IMR-90 (cell line): ENCODE results near the gene C13orf46. TPM values are rescaled to one million over a fixed set of nuclear protein-coding genes. Genes with fewer than 3 reads are reported as not detected.

Source experiments
- ATAC-seq: fragments of 200-7000 bp; cut with Tn5 transposase; 2 replicates; pipeline ENCODE4 v1.9.1; 2020; ENCODE audit warnings: low read depth, mild to moderate bottlenecking, moderate library complexity
- BruUV-seq: library from RNA; stranded (reverse); fragments of 400-500 nt; replicated peaks from 2 replicates; lab custom pipeline; 2021; lab: Mats Ljungman, UMichigan
- CTCF ChIA-PET: fragments of 300-600 bp; formaldehyde crosslinking; extraction: SDS; loops from one replicate; lab custom pipeline; 2021; ENCODE audit warnings: antibody characterized with exemption; lab: Yijun Ruan, JAX
- POLR2A ChIA-PET: fragments of 300-600 bp; sonication (Branson Sonifier 250); formaldehyde crosslinking; loops from one replicate; lab custom pipeline; 2022; ENCODE audit warnings: antibody characterized with exemption; ENCODE audit not compliant: unreplicated experiment; lab: Charles Lee
- DNase-seq: peaks from one replicate; pipeline ENCODE4 v3.0.0; 2013
- H2AFZ ChIP-seq: replicated peaks from 2 replicates; pipeline ENCODE3; 2013; ENCODE audit warnings: low read length, mild to moderate bottlenecking; ENCODE audit not compliant: poor library complexity
- H2AK5ac ChIP-seq: 2 replicates; pipeline ENCODE4 v1.6.1; 2013; ENCODE audit warnings: low read depth, low read length, inconsistent platforms
- H2AK9ac ChIP-seq: replicated peaks from 2 replicates; pipeline ENCODE3; 2013; ENCODE audit warnings: mild to moderate bottlenecking, low read depth, low read length, moderate library complexity; ENCODE audit not compliant: poor library complexity
- H2BK120ac ChIP-seq: 2 replicates; pipeline ENCODE4 v1.6.1; 2013; ENCODE audit warnings: low read depth, low read length, inconsistent platforms
- H2BK15ac ChIP-seq: 3 replicates; pipeline ENCODE4 v1.6.1; 2013; ENCODE audit warnings: low read depth, low read length, inconsistent platforms
- H2BK20ac ChIP-seq: 2 replicates; pipeline ENCODE4 v1.6.1; 2013; ENCODE audit warnings: low read depth, mild to moderate bottlenecking, inconsistent platforms, low read length, moderate library complexity
- H2BK5ac ChIP-seq: 2 replicates; pipeline ENCODE4 v1.6.1; 2013; ENCODE audit warnings: mild to moderate bottlenecking, low read depth, low read length, inconsistent platforms; ENCODE audit not compliant: poor library complexity, severe bottlenecking
- H3K14ac ChIP-seq: replicated peaks from 2 replicates; pipeline ENCODE4 v1.6.1; 2013; ENCODE audit warnings: low read depth, low read length, inconsistent platforms
- H3K18ac ChIP-seq: 2 replicates; pipeline ENCODE4 v1.6.1; 2013; ENCODE audit warnings: low read depth, low read length, control low read depth
- H3K23ac ChIP-seq: 2 replicates; pipeline ENCODE4 v1.6.1; 2013; ENCODE audit warnings: low read depth, low read length, inconsistent platforms
- H3K27ac ChIP-seq: 2 replicates; pipeline ENCODE4 v1.5.1; 2013; ENCODE audit warnings: mild to moderate bottlenecking, control low read depth, low read length; ENCODE audit not compliant: insufficient read depth
- H3K27me3 ChIP-seq: 2 replicates; pipeline ENCODE4 v1.6.1; 2013; ENCODE audit warnings: low read length; ENCODE audit not compliant: control insufficient read depth, insufficient read depth
- H3K36me3 ChIP-seq: 2 replicates; pipeline ENCODE4 v1.6.1; 2013; ENCODE audit warnings: low read length, mixed read lengths; ENCODE audit not compliant: control insufficient read depth, insufficient read depth
- H3K4ac ChIP-seq: 2 replicates; pipeline ENCODE4 v1.6.1; 2013; ENCODE audit warnings: low read depth, low read length, inconsistent platforms
- H3K4me1 ChIP-seq: 2 replicates; pipeline ENCODE4 v1.6.1; 2013; ENCODE audit warnings: low read length, mixed read lengths; ENCODE audit not compliant: control insufficient read depth, insufficient read depth
- H3K4me2 ChIP-seq: 2 replicates; pipeline ENCODE4 v1.6.1; 2013; ENCODE audit warnings: low read depth, mild to moderate bottlenecking, control low read depth, low read length, moderate library complexity
- H3K4me3 ChIP-seq: 2 replicates; pipeline ENCODE4 v1.5.1; 2013; ENCODE audit warnings: low read depth, mild to moderate bottlenecking, control low read depth, low read length, moderate library complexity; ENCODE audit not compliant: insufficient read depth
- H3K56ac ChIP-seq: 2 replicates; pipeline ENCODE4 v1.6.1; 2013; ENCODE audit warnings: low read length, inconsistent platforms; ENCODE audit not compliant: insufficient read depth; ENCODE audit errors: extremely low read depth
- H3K79me1 ChIP-seq, 2 experiments: 2 replicates each; pipeline ENCODE4 v1.6.1; 2013; ENCODE audit warnings: low read length in 2 of 2, inconsistent platforms in 1 of 2, low read depth in 1 of 2
- H3K9ac ChIP-seq: 2 replicates; pipeline ENCODE4 v1.6.1; 2013; ENCODE audit warnings: low read depth, low read length, control low read depth
- H3K9me1 ChIP-seq: 2 replicates; pipeline ENCODE4 v1.6.1; 2013; ENCODE audit warnings: low read length, inconsistent platforms; ENCODE audit not compliant: insufficient read depth
- H3K9me3 ChIP-seq: 2 replicates; pipeline ENCODE4 v1.6.1; 2013; ENCODE audit warnings: low read length; ENCODE audit not compliant: control insufficient read depth, insufficient read depth
- H4K20me1 ChIP-seq: 2 replicates; pipeline ENCODE4 v1.6.1; 2013; ENCODE audit warnings: low read length, inconsistent platforms; ENCODE audit not compliant: insufficient read depth
- H4K5ac ChIP-seq: 2 replicates; pipeline ENCODE4 v1.6.1; 2013; ENCODE audit warnings: mild to moderate bottlenecking, low read depth, low read length, control low read depth
- H4K8ac ChIP-seq, 2 experiments: 2 replicates each; pipeline ENCODE4 v1.6.1; 2013; ENCODE audit warnings: low read depth in 2 of 2, low read length in 2 of 2, control low read depth in 1 of 2, inconsistent platforms in 1 of 2
- H4K91ac ChIP-seq: 2 replicates; pipeline ENCODE4 v1.6.1; 2013; ENCODE audit warnings: low read depth, low read length, inconsistent platforms; ENCODE audit not compliant: insufficient read depth
- BHLHE40 ChIP-seq: fragments of 150-350 bp; IDR thresholded peaks from 2 replicates; pipeline ENCODE4 v1.6.1; 2016; ENCODE audit warnings: mild to moderate bottlenecking, low read depth, low read length
- CHD1 ChIP-seq: IDR thresholded peaks from 2 replicates; pipeline ENCODE4 v1.6.1; 2012; ENCODE audit warnings: low read depth, low read length, improper control_type of control experiment
- ELK1 ChIP-seq: fragments of 150-350 bp; IDR thresholded peaks from 2 replicates; pipeline ENCODE4 v1.6.1; 2016; ENCODE audit warnings: low read depth, mild to moderate bottlenecking, low read length, moderate library complexity, borderline replicate concordance
- MAFK ChIP-seq: IDR thresholded peaks from 2 replicates; pipeline ENCODE4 v1.6.1; 2012; ENCODE audit warnings: low read depth, low read length, improper control_type of control experiment
- MXI1 ChIP-seq: IDR thresholded peaks from 2 replicates; pipeline ENCODE4 v1.6.1; 2012; ENCODE audit warnings: low read depth, mild to moderate bottlenecking, low read length, moderate library complexity, borderline replicate concordance
- POLR2A ChIP-seq: IDR thresholded peaks from 2 replicates; pipeline ENCODE4 v1.6.1; 2012; ENCODE audit warnings: mild to moderate bottlenecking, low read depth, low read length
- RCOR1 ChIP-seq: IDR thresholded peaks from 2 replicates; pipeline ENCODE4 v1.6.1; 2012; ENCODE audit warnings: mild to moderate bottlenecking, low read length, improper control_type of control experiment; ENCODE audit not compliant: insufficient replicate concordance
- RFX5 ChIP-seq: IDR thresholded peaks from 2 replicates; pipeline ENCODE4 v1.8.0; 2012; ENCODE audit warnings: low read depth, mild to moderate bottlenecking, low read length, moderate library complexity
- SMC3 ChIP-seq: fragments of 150-350 bp; IDR thresholded peaks from 2 replicates; pipeline ENCODE4 v1.6.1; 2016; ENCODE audit warnings: low read depth, mild to moderate bottlenecking, antibody characterized with exemption, low read length, moderate library complexity
- USF2 ChIP-seq: fragments of 150-350 bp; IDR thresholded peaks from 2 replicates; pipeline ENCODE4 v1.6.1; 2017; ENCODE audit warnings: mild to moderate bottlenecking, antibody characterized with exemption, low read length, low read depth
- WGBS, 2 experiments: methylation state at CpG; one replicate each; pipeline versions ENCODE4 v1.1.5 to v1.1.7; 2013; ENCODE audit warnings: missing lambda C conversion rate in 2 of 2; ENCODE audit not compliant: insufficient read length in 1 of 2; ENCODE audit errors: extremely low coverage in 2 of 2; 5-methylcytosine and 5-hydroxymethylcytosine counted together
- dilution Hi-C: fragments of 300-500 bp; cut with HindIII; formaldehyde crosslinking; loops from one replicate; pipeline ENCODE4 v1.14.3; 2018; ENCODE audit warnings: low sequenced_read_pairs; ENCODE audit not compliant: unreplicated experiment
- in situ Hi-C: fragments of 300-500 bp; cut with MboI; formaldehyde crosslinking; loops from 3 replicates; pipeline ENCODE4 v1.14.3; 2019; ENCODE audit warnings: low sequenced_read_pairs, inconsistent platforms, mixed read lengths
- intact Hi-C: fragments of 100-400 bp; cut with micrococcal nuclease; formaldehyde crosslinking; loops from 2 replicates; pipeline ENCODE4 v1.10.0; 2022
- polyA plus RNA-seq, 3 experiments: library from polyadenylated mRNA; depleted of rRNA; stranded (reverse); fragments of >200 nt; gene quantifications; 2 replicates each; pipeline ENCODE4 v1.2.3, GENCODE V29; 2012; ENCODE audit warnings: low replicate concordance in 1 of 3
- total RNA-seq: library from RNA; depleted of rRNA; stranded (reverse); fragments of >200 nt; gene quantifications from 2 replicates; pipeline ENCODE4 v1.2.3, GENCODE V29; 2012

The C13orf46 gene
- total and polyA plus RNA-seq, 2 of the 4 experiments (the other 2 are of a cell fraction), result under 0.01 to 2.1 TPM

- H3K56ac ChIP-seq, result no peak overlapping the region
- no peak overlapping the region for H2BK5ac ChIP-seq
- dilution Hi-C loops, result no loop called here
- peaks cover 78% of the 10 kb centered on the region for H3K36me3 ChIP-seq
- in situ Hi-C loops, result no loop called here
- no peak overlapping the region for H3K23ac ChIP-seq
- H2BK120ac ChIP-seq, result no peak overlapping the region
- H4K91ac ChIP-seq, result no peak overlapping the region
- no peak overlapping the region for H2BK15ac ChIP-seq
- no peaks in the 10 kb centered on the region for H3K27me3 ChIP-seq
- no peak overlapping the region for H2BK20ac ChIP-seq
- H3K14ac ChIP-seq, result no peak overlapping the region
- H3K4me3 ChIP-seq, result no peak overlapping the region
- no peak overlapping the region for H4K5ac ChIP-seq
- no peak overlapping the region for H2AFZ ChIP-seq
- H3K4me2 ChIP-seq, result no peak overlapping the region
- no peak overlapping the region for H3K4ac ChIP-seq
- H4K20me1 ChIP-seq, result peaks cover 12% of the 10 kb centered on the region
- intact Hi-C loops, result no loop called here
- WGBS, 2 experiments, result 83% methylated on average over 4 of the region's 4 CpGs; no CpG with 5 or more reads in 1 of the 2 experiments
- no peak overlapping the region for H3K18ac ChIP-seq
- no peak overlapping the region for H2AK5ac ChIP-seq
- H3K27ac ChIP-seq, result no peak overlapping the region
- no peak overlapping the region for H4K8ac ChIP-seq
- DNase-seq (no peak), ATAC-seq (no peak)
- no peaks in the 10 kb centered on the region for H3K9me3 ChIP-seq
- no TSS peak for BruUV-seq
- H3K79me1 ChIP-seq, result peaks cover 24 to 56% of the 10 kb centered on the region in 2 experiments
- H3K9ac ChIP-seq, result no peak overlapping the region
- no peaks in the 10 kb centered on the region for H3K4me1 ChIP-seq
- H2AK9ac ChIP-seq, result no peak overlapping the region
- ChIA-PET CTCF (no interaction called here), POLR2A (no interaction called here)
- no peak for TF ChIP-seq CHD1
- TF ChIP-seq ELK1, result no peak
- no peak for TF ChIP-seq BHLHE40
- TF ChIP-seq POLR2A, result no peak
- no peak for TF ChIP-seq MXI1
- TF ChIP-seq SMC3, result no peak
- TF ChIP-seq MAFK, result no peak
- TF ChIP-seq RCOR1, result no peak
- TF ChIP-seq USF2, result no peak
- no peak for TF ChIP-seq RFX5
- H3K9me1 ChIP-seq, result peaks cover 5% of the 10 kb centered on the region
Observed at GRCh38 chr13:114013336-114013735, 39.5 kb upstream of the C13orf46 start.
